ENCODE data around the gene SLC9A9.
"Not testable (repeated sequence)": the region's sequence is repeated elsewhere in the genome, so short reads cannot be mapped to it uniquely, and the experiment has no call there.

Gene SLC9A9

DNA sequence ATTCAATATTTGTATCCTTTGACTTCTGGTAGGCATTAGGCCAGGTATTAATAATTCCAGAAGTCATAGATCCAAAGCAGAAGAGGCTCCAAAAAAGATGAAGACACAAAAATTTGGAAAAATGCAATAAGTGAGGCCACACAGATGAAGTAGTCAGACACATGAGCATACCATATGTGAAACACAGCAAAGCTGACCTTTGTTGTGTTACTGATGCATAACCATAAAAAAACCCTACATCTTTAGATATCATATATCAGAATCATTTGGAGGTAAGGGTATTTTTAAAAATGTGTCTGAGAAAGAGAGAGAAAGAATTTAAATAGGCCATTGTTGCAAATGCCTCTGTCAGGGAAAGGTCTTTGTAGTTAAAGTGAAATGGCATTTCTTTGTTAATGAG, 314.9 kb downstream of the SLC9A9 start:
- no peak for DNase-seq

DNA sequence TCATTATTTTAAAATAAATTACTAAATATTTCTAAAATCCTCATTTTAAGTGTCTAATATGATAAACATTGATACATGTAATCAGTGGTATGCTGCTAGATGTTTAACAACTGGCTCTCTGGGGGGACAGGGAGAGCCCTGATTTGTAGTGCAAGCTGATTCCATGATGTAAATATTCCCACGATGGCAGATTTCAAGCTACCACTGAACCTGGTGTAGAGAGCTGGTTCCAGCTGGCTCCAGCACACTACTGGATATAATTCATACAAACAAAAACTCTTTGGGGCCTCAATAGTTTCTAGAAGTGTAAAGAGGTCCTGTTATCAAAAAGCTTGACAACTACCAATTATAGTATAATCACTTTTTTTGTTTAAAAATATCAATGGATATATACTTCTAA, 316.2 kb downstream of the SLC9A9 start:
- no peak for DNase-seq

DNA sequence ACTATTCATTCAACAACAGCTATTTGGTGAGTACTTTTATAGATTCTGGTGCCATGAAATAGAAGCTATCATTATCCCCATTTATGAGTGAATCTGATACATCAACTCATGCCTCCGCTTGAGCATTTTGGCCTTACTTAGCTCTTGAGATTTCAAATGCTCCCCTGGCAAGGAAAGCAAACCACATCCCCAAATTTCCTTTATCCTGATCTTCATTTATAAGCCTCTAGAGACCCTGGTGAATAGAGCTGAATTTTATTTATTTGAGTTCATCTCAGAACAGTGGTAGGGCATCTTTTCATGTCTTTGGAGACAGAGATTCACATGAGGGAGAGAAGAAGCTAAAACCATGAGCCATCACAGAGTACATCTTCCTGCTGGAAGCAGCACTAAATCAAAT, 317.2 kb downstream of the SLC9A9 start:
- DNase-seq, result no peak

DNA sequence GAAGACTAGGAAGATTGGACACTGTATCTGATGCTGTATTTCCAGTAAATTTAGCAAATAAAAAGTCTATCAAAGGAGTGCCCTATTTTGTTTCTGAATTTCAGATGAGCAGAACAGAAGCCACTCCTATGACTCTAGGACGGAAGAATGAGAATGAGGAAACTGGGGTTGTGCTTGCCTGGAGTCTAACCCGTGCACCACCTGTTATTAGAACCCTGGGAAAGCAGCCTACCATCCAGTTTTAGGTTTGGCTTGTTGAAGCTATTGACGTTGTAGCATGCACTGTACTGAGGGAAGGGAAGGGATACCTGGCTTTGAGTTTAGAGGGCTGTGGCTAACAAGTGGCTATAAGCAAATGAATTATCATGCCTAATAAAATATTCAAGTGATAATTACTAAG, 318.5 kb downstream of the SLC9A9 start:
- no peak for DNase-seq

DNA sequence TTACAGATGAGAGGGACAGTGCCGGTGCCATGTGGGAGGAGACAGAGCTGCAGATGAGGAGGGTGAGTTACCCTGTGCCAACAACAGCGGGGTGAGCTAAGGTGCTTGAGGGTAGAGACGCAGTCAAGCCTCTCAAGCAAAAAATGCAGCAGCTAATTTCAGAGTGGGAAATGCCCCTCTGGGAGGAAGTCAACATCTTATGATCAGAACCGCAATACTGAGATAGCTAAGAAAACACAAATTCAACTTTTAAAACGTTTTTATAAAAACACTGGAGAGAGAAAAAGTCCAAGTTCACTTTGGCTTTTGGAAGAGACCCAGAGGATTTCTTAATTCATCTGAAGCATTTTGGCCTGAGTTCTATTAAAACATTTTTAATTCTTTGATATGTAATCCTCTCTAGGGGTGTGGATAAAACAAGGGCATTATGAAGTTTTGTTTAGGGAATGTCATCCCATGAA, 319.2 kb downstream of the SLC9A9 start:
- no peak for DNase-seq

DNA sequence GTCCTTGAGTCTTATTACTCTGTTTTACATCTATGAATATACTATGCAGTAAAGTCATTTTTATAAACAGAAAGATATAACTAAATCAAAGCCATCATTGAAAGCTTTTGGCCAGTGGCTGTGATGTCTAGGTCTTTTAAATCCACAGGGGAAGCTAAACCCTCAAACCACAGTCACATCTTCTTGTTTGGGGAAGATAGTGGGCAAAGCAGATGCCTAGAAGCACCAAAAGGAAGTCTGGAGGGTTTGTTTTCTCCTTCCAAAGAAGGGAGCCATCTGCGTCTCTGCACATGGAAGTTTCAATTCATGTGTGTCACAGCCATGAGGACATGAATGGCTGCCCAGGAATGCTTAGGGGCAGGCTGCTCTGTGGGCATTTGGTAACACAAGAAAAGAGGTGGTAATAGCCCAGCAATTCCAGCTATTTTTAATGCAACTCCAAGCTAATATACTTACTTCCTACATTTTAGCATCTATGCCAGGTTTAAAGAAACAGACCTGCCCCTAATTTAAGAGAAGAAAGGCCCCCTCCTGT, 322.2 kb downstream of the SLC9A9 start:
- no peak for DNase-seq

DNA sequence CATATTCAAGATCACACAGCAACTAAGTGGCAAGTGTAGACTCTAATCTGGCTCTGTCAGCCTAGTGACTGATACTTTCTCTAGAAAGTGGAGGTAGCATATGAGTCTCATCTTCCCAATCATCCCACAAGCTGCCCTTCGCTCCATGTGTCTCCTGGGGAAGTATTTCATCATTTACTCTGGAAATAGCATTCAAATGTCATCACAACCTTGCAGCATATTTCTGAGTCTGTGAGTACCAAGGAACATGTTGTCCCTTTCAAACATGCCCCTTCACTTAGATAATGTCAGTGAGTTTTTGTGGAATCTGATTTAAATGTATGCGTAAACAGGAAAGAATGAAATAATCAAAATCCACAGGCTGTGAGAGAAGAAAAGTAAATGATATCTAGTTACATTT, 322.9 kb downstream of the SLC9A9 start:
- no peak for DNase-seq

DNA sequence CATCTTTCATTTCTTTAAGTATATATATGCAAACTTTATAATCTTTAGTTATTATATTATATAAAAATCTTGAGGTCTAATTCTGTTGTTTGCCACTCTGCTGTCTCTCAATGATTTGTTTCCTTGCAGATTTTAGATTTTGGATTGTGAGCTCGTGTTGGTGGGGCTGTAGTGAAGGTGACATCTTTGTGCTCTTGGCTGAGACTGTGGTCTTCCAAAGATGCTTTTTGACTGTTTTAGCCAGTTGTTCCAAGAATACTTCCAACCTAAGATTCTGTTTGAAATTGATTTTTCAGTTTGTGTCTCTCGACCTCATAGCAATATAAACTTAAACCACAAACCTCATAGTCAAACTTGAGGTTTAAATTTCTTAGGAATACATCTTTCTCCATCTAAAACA, 326.5 kb downstream of the SLC9A9 start:
- DNase-seq, result no peak

DNA sequence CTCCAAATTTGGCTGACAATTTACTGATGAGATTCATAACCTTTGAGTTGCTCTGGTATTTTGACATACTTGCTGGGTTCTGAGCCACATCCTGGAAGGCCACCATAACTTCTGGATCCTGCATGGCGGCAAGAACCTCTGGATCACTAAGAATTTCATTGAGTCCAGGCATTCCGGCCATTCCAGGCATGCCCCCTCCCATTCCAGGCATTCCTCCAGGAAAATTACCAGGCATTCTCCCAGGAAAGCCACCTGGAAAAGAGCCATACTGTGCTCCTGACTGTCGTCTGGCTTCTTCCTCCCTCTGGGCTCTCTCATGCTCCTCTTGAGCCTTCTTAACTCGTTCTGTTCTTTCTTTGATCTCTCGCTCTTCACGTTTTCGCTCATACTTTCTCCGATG, 331.1 kb downstream of the SLC9A9 start:
- not testable (repeated sequence) for DNase-seq

DNA sequence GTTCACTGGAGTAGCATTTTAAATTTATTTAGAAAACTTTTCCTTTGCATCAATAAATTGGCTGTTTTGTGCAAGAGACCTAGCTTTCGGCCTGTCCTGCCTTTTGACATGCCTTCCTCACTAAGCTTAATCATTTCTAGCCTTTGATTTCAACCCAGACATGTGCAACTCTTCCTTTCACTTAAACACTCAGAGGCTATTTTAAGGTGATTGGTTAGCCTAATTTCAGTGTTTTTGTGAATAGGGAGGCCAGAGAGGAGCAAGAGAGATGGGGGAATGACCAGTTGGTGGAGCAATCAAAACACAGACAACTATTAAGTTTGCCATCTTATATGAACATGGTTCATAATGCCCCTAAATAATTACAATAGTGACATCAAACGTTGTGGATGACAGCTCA, 333.4 kb downstream of the SLC9A9 start:
- DNase-seq, result no peak

DNA sequence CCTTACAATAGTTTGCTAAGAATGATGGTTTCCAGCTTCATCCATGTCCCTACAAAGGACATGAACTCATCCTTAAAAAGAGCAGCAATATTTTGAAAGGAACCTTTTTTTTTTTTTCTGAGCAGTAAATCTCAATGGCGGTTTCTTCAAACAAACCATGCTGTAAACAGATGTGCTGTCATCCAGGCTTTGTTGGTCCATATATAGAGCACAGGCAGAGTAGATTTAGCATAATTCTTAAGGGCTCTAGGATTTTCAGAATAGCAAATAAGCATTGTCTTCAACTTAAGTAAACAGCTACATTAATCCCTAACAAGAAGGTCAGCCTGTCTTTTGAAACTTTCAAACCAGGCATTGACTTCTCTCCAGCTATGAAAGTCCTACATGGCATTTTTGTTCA, 334.2 kb downstream of the SLC9A9 start:
- no peak for DNase-seq

DNA sequence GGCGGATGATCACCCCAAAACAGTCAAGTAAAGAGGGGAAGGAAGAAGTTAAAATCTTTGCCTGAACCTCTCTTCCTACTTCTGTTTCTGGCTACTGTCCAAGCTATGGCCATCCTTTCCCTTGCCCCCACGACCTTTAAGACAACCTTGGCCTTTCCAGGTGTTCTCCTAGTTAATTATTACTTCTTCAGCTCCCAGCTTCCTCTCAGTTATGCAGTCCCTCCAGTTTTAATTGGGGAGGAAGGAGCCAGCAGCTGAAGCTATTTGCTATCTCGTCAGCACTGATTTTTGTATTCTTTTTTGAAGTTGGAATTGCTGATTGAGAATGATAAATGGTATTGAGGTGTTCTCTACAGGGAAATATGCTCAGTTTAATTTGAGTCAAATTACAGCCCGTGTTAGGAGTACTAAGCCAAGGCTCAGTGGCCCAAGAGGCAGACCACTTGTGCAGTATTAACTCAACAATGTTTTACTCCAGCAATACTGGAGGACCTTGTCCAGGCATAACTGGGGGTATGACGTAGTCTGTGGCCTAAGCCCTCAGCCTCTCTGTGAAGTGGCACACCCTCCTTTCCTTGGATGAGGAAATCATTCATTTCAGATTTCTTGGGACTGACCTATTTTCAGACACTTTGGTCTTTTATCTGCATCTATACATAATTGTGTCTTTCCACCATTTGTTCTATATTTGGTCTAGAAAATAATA, 336.9 kb downstream of the SLC9A9 start:
- no peak for DNase-seq

DNA sequence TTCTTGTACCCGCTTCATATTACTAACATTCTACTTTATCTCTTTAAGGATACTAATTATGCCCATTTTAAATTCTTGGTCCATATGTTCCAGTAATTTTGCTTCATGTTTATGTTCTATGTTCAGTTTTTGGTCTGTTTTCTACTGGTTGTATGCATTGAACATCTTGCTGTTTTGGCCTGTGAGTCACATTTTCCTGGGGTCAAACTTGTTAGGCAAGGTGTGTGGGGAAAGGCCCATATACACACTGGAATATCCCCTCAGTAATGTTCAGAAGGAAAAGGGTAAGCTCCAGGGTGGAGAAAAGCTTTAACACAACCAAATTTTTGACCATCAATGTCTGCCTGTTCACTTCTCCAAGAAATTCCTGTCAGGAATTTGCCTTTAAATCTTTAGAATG, 337.7 kb downstream of the SLC9A9 start:
- no peak for DNase-seq

DNA sequence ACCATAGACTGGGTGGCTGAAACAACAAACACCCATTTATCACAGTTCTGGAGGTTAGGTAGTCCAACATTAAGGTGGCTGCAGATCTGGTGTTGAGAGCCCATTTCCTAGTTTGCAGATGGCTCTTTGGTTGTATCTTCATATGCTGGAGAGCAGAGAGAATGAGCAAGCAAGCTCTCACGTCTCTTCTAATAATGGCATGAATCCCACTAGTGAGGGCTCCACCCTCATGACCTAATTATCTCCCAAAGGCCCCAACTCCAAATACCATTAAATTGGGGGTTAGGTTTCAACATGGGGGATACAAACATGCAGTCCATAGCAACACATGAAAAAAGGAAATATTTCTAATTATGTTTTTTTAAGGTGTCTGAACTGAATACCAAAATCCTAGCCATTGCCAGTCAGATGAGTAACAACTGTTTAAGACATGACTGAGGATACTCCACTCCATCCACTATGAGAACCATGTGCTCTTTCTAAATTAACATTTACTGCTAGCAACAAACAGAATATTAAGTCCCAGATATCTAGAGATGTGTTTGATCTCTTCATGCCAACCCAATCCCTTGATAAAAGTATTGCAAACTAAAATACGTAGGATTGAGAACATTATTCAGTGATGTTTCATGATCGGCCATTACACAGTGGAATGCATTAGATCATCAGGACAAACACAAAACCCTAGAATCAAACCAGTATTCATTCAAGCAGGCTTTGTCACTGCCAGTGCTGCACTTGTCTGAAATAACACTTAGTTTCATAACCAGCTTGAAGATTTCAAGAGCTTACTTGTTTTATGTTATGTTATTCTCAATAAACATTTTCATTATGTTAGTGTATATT, 340.3 kb downstream of the SLC9A9 start:
- DNase-seq, result no peak

DNA sequence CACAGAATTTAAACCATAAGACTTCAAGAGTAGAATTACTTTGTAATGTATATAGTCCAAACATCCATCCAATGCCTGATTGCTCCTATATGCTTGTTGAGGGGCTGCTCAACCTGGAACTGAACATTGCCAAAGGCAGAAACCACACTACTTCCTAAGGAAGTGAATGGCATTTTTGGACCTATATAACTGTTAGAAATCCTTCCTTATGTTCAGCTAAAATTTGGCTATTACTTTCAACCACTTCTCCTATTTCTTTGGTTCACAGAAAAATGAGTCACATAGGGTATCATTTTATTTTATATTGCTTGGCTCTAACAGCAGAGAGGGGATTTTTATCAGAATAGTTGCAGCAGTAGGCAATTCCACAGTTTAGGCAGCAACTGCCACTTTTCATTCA, 342.1 kb downstream of the SLC9A9 start:
- no peak for DNase-seq

DNA sequence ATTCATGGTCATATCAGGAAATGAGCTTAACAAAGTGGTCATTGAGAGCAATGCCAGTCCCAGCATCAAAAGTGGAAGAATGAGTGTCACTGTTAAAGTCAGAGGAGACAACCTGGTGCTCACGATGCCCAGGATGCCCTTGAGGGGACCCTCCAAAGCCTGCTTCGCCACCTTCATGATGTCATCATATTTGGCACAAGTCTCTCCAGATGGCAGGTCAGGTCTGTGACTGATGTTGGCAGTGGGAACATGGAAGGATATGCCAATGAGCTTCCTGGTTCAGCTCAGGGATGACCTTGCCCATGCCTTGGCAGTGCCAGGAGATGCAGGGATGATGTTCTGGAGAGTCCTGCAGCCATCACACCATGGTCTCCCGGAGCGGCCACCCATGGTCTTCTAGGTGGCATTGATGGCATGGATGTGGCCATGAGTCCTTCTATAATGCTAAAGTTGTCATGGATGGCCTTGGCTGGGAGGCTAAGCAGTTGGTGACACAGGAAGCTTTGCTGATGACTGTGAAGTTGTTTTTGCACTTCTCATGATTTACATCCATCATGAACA, 344.9 kb downstream of the SLC9A9 start:
- DNase-seq, result no peak

DNA sequence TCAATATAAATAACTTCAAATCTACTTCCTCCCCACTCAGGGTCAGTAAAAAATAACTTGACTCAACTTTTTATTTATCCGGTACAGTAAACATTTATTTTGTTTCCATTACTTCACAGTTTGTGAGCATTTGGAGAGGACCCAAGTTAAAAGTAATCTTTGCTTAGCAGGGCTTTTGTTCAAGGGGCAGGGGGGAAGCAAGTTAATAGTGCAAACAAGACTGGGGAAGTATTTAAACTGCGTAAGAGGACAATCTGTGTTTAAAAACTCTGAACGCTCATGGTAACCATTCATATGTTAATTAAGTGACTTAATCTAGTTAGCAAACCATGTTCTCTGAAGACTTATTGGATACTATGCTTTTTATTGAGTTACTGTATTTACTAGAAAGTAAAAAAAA, 346.2 kb downstream of the SLC9A9 start:
- DNase-seq, result no peak

DNA sequence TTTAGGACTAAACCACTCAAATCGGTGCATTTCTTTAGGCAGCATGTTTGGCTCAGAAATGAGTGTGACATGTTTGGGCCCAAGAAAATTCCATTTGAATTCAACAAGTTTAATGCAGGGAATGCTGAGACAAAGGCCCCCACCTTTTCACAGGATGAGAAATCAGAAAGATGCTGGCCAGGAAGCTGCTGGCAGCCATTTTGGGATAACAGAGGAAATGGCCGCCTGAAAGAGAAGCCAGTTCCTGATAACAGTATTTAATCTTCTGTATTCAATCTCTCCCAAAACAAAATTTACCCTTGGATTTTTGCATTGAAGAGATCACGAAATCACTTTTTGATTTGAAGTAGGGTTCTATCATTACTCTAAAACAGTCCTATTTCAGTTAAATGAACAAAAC, 350.9 kb downstream of the SLC9A9 start:
- DNase-seq, result no peak

DNA sequence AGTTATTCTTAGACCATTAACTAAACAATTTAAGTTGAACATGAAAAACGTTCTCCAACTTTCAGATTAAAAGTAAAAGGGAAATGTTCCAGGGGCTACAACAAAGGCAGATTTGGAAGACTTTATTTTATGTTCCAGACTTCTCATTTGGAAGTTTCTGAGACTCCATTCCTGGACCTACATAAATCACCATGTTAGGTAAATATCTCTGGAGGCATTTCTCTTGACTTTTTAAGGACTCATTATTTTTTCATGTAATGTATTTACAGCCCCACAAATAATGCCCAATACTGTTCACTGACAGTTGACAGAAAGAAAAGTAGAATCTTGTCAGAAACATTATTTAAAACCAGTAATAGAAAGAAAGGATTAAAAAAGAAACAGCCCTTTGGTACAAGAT, 352.1 kb downstream of the SLC9A9 start:
- DNase-seq, result no peak

DNA sequence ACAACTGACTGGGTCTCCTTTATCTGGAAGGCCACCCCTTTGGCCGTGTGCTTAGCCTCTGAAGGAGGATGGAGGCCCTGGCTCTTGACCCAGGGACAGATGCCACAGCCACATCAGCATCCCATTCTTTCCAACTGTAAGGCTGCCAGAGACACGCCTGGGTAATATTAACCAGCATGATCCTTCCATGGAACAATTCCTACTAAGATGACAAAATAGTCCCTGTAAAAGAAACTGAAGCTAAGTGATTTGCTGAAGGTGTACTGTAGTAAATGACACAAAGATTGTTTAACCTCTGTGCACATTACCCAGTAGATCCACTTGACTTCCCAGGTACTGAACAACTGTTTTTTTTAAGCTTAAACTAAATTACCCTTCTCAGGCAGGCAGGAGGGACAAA, 352.7 kb downstream of the SLC9A9 start:
- no peak for DNase-seq

DNA sequence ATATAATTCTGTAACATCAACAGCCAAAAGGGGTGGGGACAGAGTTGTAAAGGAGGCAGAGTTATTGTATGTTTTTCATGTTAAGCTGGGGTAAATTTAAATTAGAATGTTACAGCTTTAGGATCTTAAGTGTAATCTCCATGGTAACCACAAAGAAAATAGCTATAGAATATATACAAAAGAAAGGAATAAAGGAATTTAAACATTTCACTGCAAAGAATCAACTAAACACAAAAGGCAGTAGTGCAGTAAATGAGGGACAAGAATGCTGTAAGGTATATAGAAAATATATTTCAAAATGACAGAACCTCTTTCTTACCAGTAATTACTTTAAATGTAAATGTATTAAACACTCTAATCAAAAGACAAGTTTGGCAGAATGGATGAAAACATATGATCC, 361.7 kb downstream of the SLC9A9 start:
- DNase-seq, result no peak

DNA sequence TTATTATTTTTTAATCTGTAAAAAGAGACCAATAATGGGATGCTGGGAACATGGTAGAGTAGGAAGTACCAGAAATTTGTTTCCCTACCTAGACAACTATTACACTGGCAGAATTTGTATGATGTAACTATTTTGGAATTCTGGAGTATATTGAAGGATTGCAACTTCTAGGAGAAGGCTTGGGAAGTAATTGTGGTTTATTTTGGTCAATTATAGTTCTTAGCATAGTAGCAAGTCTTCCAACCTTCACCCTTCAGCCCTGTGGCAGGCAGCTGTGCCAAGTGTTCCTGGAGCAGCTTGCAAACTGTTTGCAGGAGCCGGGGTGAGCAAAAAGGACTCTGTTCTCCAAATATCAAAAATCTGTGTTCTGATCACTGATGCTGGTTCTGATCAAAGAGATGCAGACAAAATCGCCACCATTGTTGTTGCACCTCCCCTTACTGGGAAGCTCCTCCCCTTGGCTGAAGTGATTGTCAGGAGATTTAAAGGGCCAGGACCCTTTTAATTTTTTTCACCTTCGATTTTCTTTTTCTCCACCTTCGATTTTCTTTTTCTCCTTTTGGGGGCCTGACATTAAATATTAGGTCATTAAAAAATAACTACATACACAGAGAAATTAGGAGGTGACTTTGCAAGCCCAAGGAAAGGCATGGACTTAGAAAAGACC, 363.3 kb downstream of the SLC9A9 start:
- DNase-seq, result no peak

DNA sequence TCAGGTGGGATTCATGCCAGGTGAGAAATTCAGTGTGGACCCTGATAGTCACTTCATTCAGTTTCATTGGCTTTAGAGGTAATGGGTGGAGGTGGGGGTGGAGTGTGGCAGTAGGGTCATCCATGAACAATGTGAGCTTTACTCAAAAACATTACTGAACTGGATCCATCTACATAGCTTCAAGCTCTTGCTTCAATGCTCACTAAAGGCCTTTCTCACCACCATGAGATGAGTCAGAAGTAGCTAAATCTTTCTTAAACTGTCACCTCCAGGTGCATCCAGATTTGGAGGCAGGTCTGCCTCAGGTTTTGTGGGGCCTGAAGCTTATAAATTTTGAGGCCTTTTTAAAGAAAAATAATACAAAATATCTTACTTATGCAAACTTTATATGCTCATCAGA, 365.1 kb downstream of the SLC9A9 start:
- DNase-seq, result no peak
